PFSK-1 (cell line): ENCODE results near the gene QKI.

Source experiments
- FOXP2 ChIP-seq: optimal IDR thresholded peaks from 2 replicates; pipeline ENCODE3; 2011; ENCODE audit warnings: borderline replicate concordance, control low read depth, inconsistent platforms; ENCODE audit not compliant: insufficient read depth; ENCODE audit errors: extremely low read length, extremely low read depth
- POLR2AphosphoS5 ChIP-seq: IDR thresholded peaks from 2 replicates; pipeline ENCODE4 v1.6.1; 2012; ENCODE audit warnings: low read depth, mild to moderate bottlenecking, control low read depth, low read length, moderate library complexity
- REST ChIP-seq, 2 experiments: IDR thresholded peaks; 2 replicates each; pipeline versions ENCODE4 v1.6.1 to v1.8.0; 2011 to 2012; ENCODE audit warnings: low read depth in 2 of 2, low read length in 2 of 2, control low read depth in 1 of 2, inconsistent platforms in 1 of 2, mild to moderate bottlenecking in 1 of 2, moderate library complexity in 1 of 2; ENCODE audit not compliant: insufficient read depth in 1 of 2
- SIN3A ChIP-seq: IDR thresholded peaks from 2 replicates; pipeline ENCODE4 v1.6.1; 2012; ENCODE audit warnings: mild to moderate bottlenecking, low read length, moderate library complexity, borderline replicate concordance; ENCODE audit not compliant: insufficient read depth
- TAF1 ChIP-seq: IDR thresholded peaks from 2 replicates; pipeline ENCODE4 v1.6.1; 2012; ENCODE audit warnings: low read length, control low read depth, borderline replicate concordance; ENCODE audit not compliant: insufficient read depth

QKI gene

DNA sequence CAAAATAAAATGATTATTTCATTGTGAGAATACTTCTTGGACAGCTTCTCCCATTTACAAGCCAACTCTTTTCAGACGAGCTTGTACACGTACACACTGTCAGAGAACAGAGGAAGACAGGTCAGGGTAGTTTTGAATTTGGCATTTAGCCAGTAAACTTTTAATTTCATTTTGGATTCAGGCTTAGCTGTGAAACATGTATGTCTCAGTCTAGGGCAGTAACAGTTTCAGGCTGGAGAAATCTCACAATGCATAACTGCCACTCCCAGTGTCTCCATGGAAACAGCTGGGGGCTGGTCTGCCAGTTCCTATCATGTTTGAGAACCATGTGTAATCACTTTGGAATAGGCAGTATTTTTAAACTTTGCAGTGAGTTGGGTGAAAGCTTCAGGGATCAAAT lies 22.0 kb upstream of the QKI start:
- TF ChIP-seq REST (IDR thresholded peaks at IDR 0.05; ENCODE audit: insufficient read depth in 1 of 2, low read depth in 2 of 2, low read length in 2 of 2) (no peak), POLR2AphosphoS5 (no peak), TAF1 (no peak)

DNA sequence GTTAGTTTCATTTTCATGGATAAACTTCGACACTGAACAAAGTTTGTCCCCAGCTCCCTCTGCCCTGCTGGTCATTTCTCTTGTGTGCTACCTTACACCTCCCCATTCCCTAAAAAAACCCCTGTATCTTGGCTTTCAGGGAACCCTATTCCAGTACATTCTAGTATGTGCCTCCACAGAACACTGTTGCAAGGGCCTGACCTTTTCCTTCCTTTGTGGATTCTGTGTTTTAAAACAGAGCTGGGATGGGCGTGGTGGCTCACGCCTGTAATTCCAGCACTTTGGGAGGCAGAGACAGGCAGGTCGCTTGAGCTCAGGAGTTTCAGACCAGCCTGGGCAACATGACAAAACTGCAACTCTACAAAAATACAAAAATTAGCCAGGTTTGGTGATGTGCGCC lies 20.6 kb upstream of the QKI start:
- no peak for TF ChIP-seq POLR2AphosphoS5
- TF ChIP-seq FOXP2 = no peak
- TF ChIP-seq TAF1 = no peak
- no peak for TF ChIP-seq SIN3A
- no peak for TF ChIP-seq REST (IDR thresholded peaks at IDR 0.05; ENCODE audit: insufficient read depth in 1 of 2, low read depth in 2 of 2, low read length in 2 of 2)

DNA sequence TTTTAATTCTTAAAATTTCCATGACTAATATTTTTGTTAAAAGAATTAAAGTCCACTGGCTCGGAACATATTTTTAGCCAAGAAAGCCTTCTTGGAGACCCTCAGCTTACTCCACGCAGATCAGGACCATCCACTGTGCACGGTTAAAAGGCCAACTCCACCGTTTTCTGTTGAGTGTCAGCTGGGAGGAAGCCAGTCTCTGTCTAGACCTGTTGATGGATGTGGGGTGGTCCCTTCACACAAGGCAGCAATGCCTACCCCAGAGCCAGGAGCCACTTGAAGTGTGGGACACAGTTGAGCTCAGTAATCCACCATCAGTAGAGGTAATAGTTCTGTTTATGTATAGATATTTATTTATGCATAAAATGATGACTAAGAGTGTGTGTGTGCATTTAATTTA lies 19.9 kb upstream of the QKI start:
- TF ChIP-seq SIN3A (no peak), POLR2AphosphoS5 (no peak), REST (IDR thresholded peaks at IDR 0.05; ENCODE audit: insufficient read depth in 1 of 2, low read depth in 2 of 2, low read length in 2 of 2) (no peak)

- no peak for TF ChIP-seq REST (IDR thresholded peaks at IDR 0.05; ENCODE audit: insufficient read depth in 1 of 2, low read depth in 2 of 2, low read length in 2 of 2)
- TF ChIP-seq SIN3A = no peak
- no peak for TF ChIP-seq FOXP2
- no peak for TF ChIP-seq TAF1
- no peak for TF ChIP-seq POLR2AphosphoS5
Measured at GRCh38 chr6:163395122-163395830, 19.2 kb upstream of the QKI start.

GRCh38 chr6:163395831-163396185 lies 18.7 kb upstream of the QKI start:
- no peak for TF ChIP-seq FOXP2
- TF ChIP-seq SIN3A = no peak
- no peak for TF ChIP-seq REST (IDR thresholded peaks at IDR 0.05; ENCODE audit: insufficient read depth in 1 of 2, low read depth in 2 of 2, low read length in 2 of 2)
- TF ChIP-seq POLR2AphosphoS5 = no peak
- TF ChIP-seq TAF1 = no peak
